Cardiac muscle cell (in vitro differentiated cells and primary cell): ENCODE results near the gene ARMH3. TPM values are rescaled to one million over a fixed set of nuclear protein-coding genes. Genes with fewer than 3 reads are reported as not detected.

ENCODE experiments used
- DNase-seq, 2 donors: peaks; one replicate each; pipeline versions ENCODE4 v3.0.0 to v3.0.0-alpha.2; 2010 to 2017; ENCODE audit warnings: low read depth in 1 of 2, low spot score in 1 of 2
- H3K27ac ChIP-seq: fragments of 200-600 bp; sonication (generic); 2 replicates; pipeline ENCODE4 v1.5.1; 2016
- H3K27me3 ChIP-seq: fragments of 200-600 bp; sonication (generic); 2 replicates; pipeline ENCODE4 v1.6.0; 2016; ENCODE audit warnings: control low read depth
- H3K36me3 ChIP-seq: fragments of 200-600 bp; sonication (generic); 2 replicates; pipeline ENCODE4 v1.5.1; 2016; ENCODE audit warnings: control low read depth
- H3K4me1 ChIP-seq: fragments of 200-600 bp; sonication (generic); 2 replicates; pipeline ENCODE4 v1.8.1; 2017; ENCODE audit warnings: low read depth, mild to moderate bottlenecking, mixed run types
- H3K4me3 ChIP-seq: fragments of 200-600 bp; sonication (generic); 2 replicates; pipeline ENCODE4 v1.5.1; 2016; ENCODE audit warnings: mild to moderate bottlenecking
- H3K9me3 ChIP-seq: fragments of 200-600 bp; sonication (generic); 2 replicates; pipeline ENCODE4 v1.5.1; 2017; ENCODE audit warnings: low read depth, mild to moderate bottlenecking, control low read depth
- polyA plus RNA-seq: library from polyadenylated mRNA; unstranded; fragments of >200 nt; fragmentation: Nextera tagmentation; extraction: Ambion mirVana; gene quantifications from 2 replicates; pipeline ENCODE4 v1.2.1, GENCODE V29; 2016
- total RNA-seq: library from RNA; depleted of rRNA; stranded (reverse); fragments of >200 nt; gene quantifications from 2 replicates; pipeline ENCODE4 v1.2.3, GENCODE V29; 2016
- TF ChIP-seq, protein P1 (sequence below): IDR thresholded peaks from 2 replicates; pipeline ENCODE4 v1.5.1; 2012; ENCODE audit warnings: low read depth, mild to moderate bottlenecking, low read length

Gene ARMH3
- total and polyA plus RNA-seq, 2 experiments from 2014 or later = 5.0 to 17.2 TPM

DNA sequence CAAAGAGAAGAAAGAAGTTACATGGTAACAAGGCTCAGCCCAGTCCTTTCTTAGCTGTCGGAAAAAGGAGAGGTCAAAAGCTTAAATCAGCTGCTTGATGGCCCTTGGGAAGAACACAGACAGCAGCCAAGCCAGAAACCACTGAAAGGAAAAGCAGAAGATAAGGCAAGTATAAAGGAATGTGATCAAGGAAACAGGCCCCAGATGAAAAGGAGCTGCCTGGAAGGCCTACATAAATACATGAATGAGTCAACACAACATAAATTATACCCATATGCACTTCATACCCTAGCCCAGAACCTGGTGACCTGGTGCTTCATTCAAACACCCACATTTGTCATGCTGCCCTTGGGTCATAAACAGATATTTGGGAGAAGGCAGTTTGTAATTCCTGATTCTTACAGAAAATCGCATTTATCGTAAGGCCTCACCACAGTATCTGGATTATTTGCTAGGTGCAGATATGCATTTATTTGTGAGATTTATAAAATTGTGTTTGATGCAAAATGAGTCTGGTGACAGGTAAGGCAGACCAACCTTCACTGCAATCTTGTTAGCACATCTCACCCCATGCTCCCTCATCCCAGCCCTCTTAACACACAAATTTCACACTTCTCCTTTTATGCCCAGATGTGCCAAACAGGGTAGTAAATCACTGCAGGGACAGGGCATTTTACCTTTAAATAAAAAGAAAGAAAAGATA is 117.5 kb downstream of the ARMH3 start:
- H3K4me1 ChIP-seq = peaks cover 66% of the 10 kb centered on the region
- H3K27ac ChIP-seq = peak overlapping the region; percentile 79

DNA sequence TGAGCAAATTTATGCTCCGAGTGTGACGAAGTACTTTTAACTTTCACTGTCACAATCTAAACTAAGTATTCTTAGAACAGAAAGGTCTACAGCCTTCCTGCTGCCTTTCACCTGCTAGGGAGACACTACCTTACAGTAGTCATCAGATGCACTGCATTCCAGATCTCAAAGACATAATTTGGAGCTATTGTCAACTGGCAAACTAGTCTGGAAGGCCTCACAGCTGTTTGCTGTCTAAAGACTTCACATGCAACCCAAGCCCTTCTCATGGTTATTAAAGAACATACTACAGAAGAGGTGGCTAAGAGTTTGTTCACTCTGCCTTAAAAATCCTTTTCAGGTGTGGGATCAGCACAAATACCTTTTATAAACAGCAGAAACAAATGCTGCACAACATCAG is 120.5 kb downstream of the ARMH3 start:
- Histone ChIP-seq H3K36me3 (no peaks in the 10 kb centered on the region), H3K27me3 (no peaks in the 10 kb centered on the region), H3K4me1 (peaks cover 52% of the 10 kb centered on the region), H3K27ac (peak overlapping the region; percentile 41), H3K4me3 (no peak overlapping the region), H3K9me3 (no peaks in the 10 kb centered on the region)
- DNase-seq = no peak
- TF ChIP-seq, protein P1, sequence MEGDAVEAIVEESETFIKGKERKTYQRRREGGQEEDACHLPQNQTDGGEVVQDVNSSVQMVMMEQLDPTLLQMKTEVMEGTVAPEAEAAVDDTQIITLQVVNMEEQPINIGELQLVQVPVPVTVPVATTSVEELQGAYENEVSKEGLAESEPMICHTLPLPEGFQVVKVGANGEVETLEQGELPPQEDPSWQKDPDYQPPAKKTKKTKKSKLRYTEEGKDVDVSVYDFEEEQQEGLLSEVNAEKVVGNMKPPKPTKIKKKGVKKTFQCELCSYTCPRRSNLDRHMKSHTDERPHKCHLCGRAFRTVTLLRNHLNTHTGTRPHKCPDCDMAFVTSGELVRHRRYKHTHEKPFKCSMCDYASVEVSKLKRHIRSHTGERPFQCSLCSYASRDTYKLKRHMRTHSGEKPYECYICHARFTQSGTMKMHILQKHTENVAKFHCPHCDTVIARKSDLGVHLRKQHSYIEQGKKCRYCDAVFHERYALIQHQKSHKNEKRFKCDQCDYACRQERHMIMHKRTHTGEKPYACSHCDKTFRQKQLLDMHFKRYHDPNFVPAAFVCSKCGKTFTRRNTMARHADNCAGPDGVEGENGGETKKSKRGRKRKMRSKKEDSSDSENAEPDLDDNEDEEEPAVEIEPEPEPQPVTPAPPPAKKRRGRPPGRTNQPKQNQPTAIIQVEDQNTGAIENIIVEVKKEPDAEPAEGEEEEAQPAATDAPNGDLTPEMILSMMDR = no peak

More for the DNA sequence above, 117.5 kb downstream of the ARMH3 start:
- peak; percentile 31 to 93 for DNase-seq
- Histone ChIP-seq H3K36me3 (no peaks in the 10 kb centered on the region), H3K9me3 (no peaks in the 10 kb centered on the region), H3K4me3 (no peak overlapping the region), H3K27me3 (no peaks in the 10 kb centered on the region)
- TF ChIP-seq, protein P1 = no peak

DNA sequence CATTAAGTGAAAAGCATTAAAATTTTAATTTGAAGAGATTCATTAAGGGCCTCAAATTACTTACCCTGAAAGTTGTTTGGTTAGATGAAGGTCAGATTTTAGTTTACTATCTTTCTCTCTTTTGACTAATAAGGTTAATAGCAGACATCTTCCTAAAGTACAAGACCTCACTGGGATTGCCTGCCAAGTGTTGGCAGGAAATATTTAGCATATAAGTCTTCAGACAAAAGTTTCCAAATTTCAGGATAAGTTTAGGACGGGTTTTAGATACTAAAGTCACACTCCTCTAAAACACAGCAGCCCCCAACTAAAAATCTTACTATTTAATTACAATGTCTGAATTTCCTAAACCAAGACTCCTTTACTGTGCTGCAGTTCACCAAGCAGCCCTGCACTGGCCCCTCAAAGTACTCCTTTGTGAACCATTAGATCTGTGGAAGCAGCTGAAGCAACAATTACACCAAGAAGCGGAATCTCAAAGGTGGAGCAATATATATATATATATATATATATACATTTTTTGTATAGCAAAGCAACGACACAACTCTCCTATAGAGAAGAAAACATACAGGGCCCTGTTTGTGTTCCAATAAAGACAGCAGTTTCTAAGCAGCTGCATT is 121.2 kb downstream of the ARMH3 start:
- H3K27me3 ChIP-seq = no peaks in the 10 kb centered on the region
- H3K9me3 ChIP-seq = no peaks in the 10 kb centered on the region
- no peaks in the 10 kb centered on the region for H3K36me3 ChIP-seq
- peak in 1 of 2 donors; percentile 27 for DNase-seq
- TF ChIP-seq, protein P1 = no peak
- no peak overlapping the region for H3K4me3 ChIP-seq
- H3K27ac ChIP-seq = peak overlapping the region; percentile 58
- H3K4me1 ChIP-seq = peaks cover 48% of the 10 kb centered on the region

DNA sequence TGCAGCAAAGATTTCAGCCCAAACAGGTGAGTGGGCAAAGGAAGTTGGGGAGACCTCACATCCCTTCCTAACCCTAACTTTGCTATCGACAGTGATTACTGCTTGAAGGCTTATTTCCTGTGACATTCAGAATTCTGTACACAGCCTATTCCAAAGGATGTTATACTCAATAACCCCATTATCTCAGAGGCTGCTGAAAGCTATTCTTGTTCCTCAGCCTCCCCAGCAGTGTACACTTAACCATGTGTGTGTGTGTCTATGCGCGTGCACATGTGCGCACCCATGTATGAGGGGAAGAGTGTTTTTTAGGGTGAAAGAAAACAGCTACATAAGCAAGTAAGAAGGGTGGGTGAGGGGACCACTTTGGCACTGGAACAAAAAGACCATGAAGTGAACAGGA is 122.0 kb downstream of the ARMH3 start:
- H3K27ac ChIP-seq = no peak overlapping the region
- TF ChIP-seq, protein P1 = no peak

DNA sequence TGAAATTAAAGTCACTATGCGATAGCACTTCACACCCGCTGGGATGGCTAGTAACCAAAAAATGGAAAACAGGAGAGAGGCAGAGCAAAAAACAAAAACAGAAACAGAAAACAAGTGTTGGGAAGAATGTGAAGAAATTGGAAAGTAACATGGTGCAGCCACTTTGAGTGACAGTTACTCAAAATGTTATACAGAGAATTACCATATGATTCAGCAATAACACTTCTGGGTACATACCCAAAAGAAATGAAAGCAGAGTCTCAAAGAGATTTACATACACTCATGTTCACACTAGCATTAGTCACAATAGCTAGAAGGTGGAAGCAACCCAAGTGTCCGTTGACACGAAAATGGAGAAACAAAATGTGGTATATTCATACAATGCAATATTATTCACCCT is 123.8 kb downstream of the ARMH3 start:
- TF ChIP-seq, protein P1 = no peak
- DNase-seq = no peak
- H3K9me3 ChIP-seq = no peaks in the 10 kb centered on the region
- H3K27me3 ChIP-seq = no peaks in the 10 kb centered on the region
- no peak overlapping the region for H3K27ac ChIP-seq
- no peaks in the 10 kb centered on the region for H3K36me3 ChIP-seq
- no peak overlapping the region for H3K4me3 ChIP-seq
- peaks cover 26% of the 10 kb centered on the region for H3K4me1 ChIP-seq

More for the DNA sequence above, 122.0 kb downstream of the ARMH3 start:
- Histone ChIP-seq H3K36me3 (no peaks in the 10 kb centered on the region), H3K27me3 (no peaks in the 10 kb centered on the region), H3K4me3 (no peak overlapping the region), H3K4me1 (peaks cover 40% of the 10 kb centered on the region), H3K9me3 (no peaks in the 10 kb centered on the region)
- no peak for DNase-seq
